ENCODE data around the gene CCR7.

Gene CCR7

DNA sequence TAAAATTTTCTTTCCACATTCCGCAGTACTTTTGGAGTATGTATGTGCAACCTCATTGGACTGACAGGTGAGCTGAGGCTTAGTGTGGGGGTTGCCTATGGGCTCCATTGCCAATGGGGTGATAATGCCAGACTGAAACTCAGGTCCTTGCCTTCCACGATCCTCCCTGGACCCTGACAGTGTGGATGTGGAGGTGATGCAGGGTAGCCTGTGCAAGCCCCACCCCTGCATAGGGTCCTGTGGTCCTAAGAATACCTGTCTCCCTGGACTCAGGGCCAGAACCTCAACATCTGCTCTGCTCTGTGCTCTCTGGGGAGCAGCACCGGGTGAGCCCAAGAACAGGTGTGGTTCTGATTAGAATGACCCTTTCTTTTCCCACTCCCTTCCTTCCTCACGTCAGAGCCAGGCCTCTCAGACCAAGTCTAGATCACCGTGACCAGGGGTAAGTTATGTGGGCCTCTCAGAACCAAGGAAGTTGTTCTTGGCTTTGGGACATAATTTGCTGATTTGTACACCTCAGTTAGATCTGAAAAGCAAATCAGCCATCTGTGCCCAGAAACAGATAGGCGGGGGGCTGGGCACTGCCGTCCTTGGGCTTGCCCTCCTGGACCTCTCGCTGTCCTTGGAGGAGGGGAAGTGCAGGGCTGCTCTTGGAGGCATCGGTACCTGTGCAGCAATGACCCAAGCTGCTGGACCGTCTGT is 55.5 kb downstream of the CCR7 start:
- H3K4me3 ChIP-seq (ENCODE audit: low read length), result no peak overlapping the region
- TF ChIP-seq CTCF (conservative IDR thresholded peaks at IDR 0.05; ENCODE audit: low read depth, low read length), result no peak
- no peak for DNase-seq (ENCODE audit: low read depth)

- DNase-seq (ENCODE audit: low read depth), result no peak
- H3K4me3 ChIP-seq (ENCODE audit: low read length), result no peak overlapping the region
- TF ChIP-seq CTCF (conservative IDR thresholded peaks at IDR 0.05; ENCODE audit: low read depth, low read length), result no peak
Observed at GRCh38 chr17:40506786-40507185, 58.5 kb downstream of the CCR7 start.
